HEK293 (cell line): ENCODE data around the gene HERC5.

Experiments
- GLIS2 ChIP-seq: fragments of 450-650 bp; formaldehyde crosslinking; IDR thresholded peaks from 2 replicates; pipeline ENCODE4 v1.5.1; 2016; ENCODE audit warnings: missing biosample characterization, missing genetic modification characterization
- HOXD13 ChIP-seq: sonication (generic); formaldehyde crosslinking; IDR thresholded peaks from 2 replicates; pipeline ENCODE4 v1.8.0; 2022; ENCODE audit warnings: missing genetic modification reagents, borderline replicate concordance
- KLF10 ChIP-seq: fragments of 450-650 bp; IDR thresholded peaks from 2 replicates; pipeline ENCODE4 v1.5.1; 2018; ENCODE audit warnings: missing biosample characterization, mild to moderate bottlenecking, missing genetic modification characterization
- KLF16 ChIP-seq: fragments of 450-650 bp; formaldehyde crosslinking; IDR thresholded peaks from 2 replicates; pipeline ENCODE4 v1.5.1; 2017; ENCODE audit warnings: missing biosample characterization, missing genetic modification characterization
- SALL2 ChIP-seq: fragments of 450-650 bp; formaldehyde crosslinking; IDR thresholded peaks from 2 replicates; pipeline ENCODE4 v1.5.0; 2017; ENCODE audit warnings: missing biosample characterization, mild to moderate bottlenecking, missing genetic modification characterization, borderline replicate concordance
- SP2 ChIP-seq: fragments of 450-650 bp; formaldehyde crosslinking; IDR thresholded peaks from 2 replicates; pipeline ENCODE4 v1.5.1; 2016; ENCODE audit warnings: missing biosample characterization, missing genetic modification characterization
- TRIM28 ChIP-seq: IDR thresholded peaks from 2 replicates; pipeline ENCODE4 v1.6.1; 2011; ENCODE audit warnings: low read length, control low read depth, borderline replicate concordance
- ZBTB1 ChIP-seq: fragments of 450-650 bp; formaldehyde crosslinking; IDR thresholded peaks from 2 replicates; pipeline ENCODE4 v1.5.1; 2016; ENCODE audit warnings: missing biosample characterization, missing genetic modification characterization
- ZBTB7A ChIP-seq: fragments of 450-650 bp; formaldehyde crosslinking; IDR thresholded peaks from 2 replicates; pipeline ENCODE4 v1.5.1; 2016; ENCODE audit warnings: low read depth, missing biosample characterization, missing genetic modification characterization
- ZFHX2 ChIP-seq: fragments of 450-650 bp; formaldehyde crosslinking; conservative IDR thresholded peaks from 2 replicates; pipeline ENCODE4 v1.5.1; 2016; ENCODE audit warnings: missing biosample characterization, missing genetic modification characterization
- ZFP37 ChIP-seq: fragments of 450-650 bp; formaldehyde crosslinking; IDR thresholded peaks from 2 replicates; pipeline ENCODE4 v1.5.1; 2016; ENCODE audit warnings: missing biosample characterization, missing genetic modification characterization
- ZNF132 ChIP-seq: fragments of 450-650 bp; formaldehyde crosslinking; IDR thresholded peaks from 2 replicates; pipeline ENCODE4 v1.5.1; 2017; ENCODE audit warnings: missing biosample characterization, missing genetic modification characterization, borderline replicate concordance
- ZNF140 ChIP-seq: fragments of 450-650 bp; formaldehyde crosslinking; IDR thresholded peaks from 2 replicates; pipeline ENCODE4 v1.5.1; 2016; ENCODE audit warnings: missing biosample characterization, missing genetic modification characterization
- ZNF221 ChIP-seq: fragments of 450-650 bp; formaldehyde crosslinking; IDR thresholded peaks from 2 replicates; pipeline ENCODE4 v1.5.1; 2017; ENCODE audit warnings: missing biosample characterization, missing genetic modification characterization, borderline replicate concordance
- ZNF433 ChIP-seq: fragments of 450-650 bp; formaldehyde crosslinking; IDR thresholded peaks from 2 replicates; pipeline ENCODE4 v1.5.1; 2016; ENCODE audit warnings: missing biosample characterization, missing genetic modification characterization, low read depth
- ZNF48 ChIP-seq: fragments of 450-650 bp; formaldehyde crosslinking; IDR thresholded peaks from 2 replicates; pipeline ENCODE4 v1.5.1; 2016; ENCODE audit warnings: missing biosample characterization, missing genetic modification characterization
- ZNF514 ChIP-seq: fragments of 450-650 bp; formaldehyde crosslinking; IDR thresholded peaks from 2 replicates; pipeline ENCODE4 v1.5.1; 2016; ENCODE audit warnings: missing biosample characterization, missing genetic modification characterization
- ZNF521 ChIP-seq: fragments of 450-650 bp; formaldehyde crosslinking; IDR thresholded peaks from 2 replicates; pipeline ENCODE4 v1.5.1; 2017; ENCODE audit warnings: missing biosample characterization, mild to moderate bottlenecking, missing genetic modification characterization
- ZNF596 ChIP-seq: fragments of 450-650 bp; IDR thresholded peaks from 2 replicates; pipeline ENCODE4 v1.5.0; 2018; ENCODE audit warnings: missing biosample characterization, mild to moderate bottlenecking, missing genetic modification characterization, moderate library complexity
- ZNF629 ChIP-seq: fragments of 450-650 bp; formaldehyde crosslinking; IDR thresholded peaks from 2 replicates; pipeline ENCODE4 v1.5.1; 2017; ENCODE audit warnings: missing biosample characterization, missing genetic modification characterization
- ZNF776 ChIP-seq: fragments of 450-650 bp; formaldehyde crosslinking; IDR thresholded peaks from 2 replicates; pipeline ENCODE4 v1.5.0; 2017; ENCODE audit warnings: missing biosample characterization, missing genetic modification characterization, borderline replicate concordance
- ZXDB ChIP-seq: fragments of 450-650 bp; formaldehyde crosslinking; IDR thresholded peaks from 2 replicates; pipeline ENCODE4 v1.5.1; 2016; ENCODE audit warnings: missing biosample characterization, missing genetic modification characterization
- TF ChIP-seq, protein P1 (sequence below): fragments of 450-650 bp; formaldehyde crosslinking; IDR thresholded peaks from 2 replicates; pipeline ENCODE4 v1.5.1; 2017; ENCODE audit warnings: missing biosample characterization, missing genetic modification characterization
- TF ChIP-seq, protein P2 (sequence below): fragments of 450-650 bp; formaldehyde crosslinking; IDR thresholded peaks from 2 replicates; pipeline ENCODE4 v1.5.1; 2016; ENCODE audit warnings: missing biosample characterization, missing genetic modification characterization
- TF ChIP-seq, protein P3 (sequence below): fragments of 450-650 bp; formaldehyde crosslinking; conservative IDR thresholded peaks from 2 replicates; pipeline ENCODE4 v1.5.1; 2016; ENCODE audit warnings: low read depth, missing biosample characterization, missing genetic modification characterization
- TF ChIP-seq, protein P4 (sequence below): fragments of 450-650 bp; formaldehyde crosslinking; IDR thresholded peaks from 2 replicates; pipeline ENCODE4 v1.5.1; 2016; ENCODE audit warnings: missing biosample characterization, missing genetic modification characterization
- TF ChIP-seq, protein P5 (sequence below): fragments of 450-650 bp; formaldehyde crosslinking; IDR thresholded peaks from 2 replicates; pipeline ENCODE4 v1.5.1; 2016; ENCODE audit warnings: missing biosample characterization, missing genetic modification characterization
- TF ChIP-seq, protein P6 (sequence below): fragments of 450-650 bp; formaldehyde crosslinking; IDR thresholded peaks from 2 replicates; pipeline ENCODE4; 2016; ENCODE audit warnings: missing biosample characterization, missing genetic modification characterization

HERC5 gene

DNA sequence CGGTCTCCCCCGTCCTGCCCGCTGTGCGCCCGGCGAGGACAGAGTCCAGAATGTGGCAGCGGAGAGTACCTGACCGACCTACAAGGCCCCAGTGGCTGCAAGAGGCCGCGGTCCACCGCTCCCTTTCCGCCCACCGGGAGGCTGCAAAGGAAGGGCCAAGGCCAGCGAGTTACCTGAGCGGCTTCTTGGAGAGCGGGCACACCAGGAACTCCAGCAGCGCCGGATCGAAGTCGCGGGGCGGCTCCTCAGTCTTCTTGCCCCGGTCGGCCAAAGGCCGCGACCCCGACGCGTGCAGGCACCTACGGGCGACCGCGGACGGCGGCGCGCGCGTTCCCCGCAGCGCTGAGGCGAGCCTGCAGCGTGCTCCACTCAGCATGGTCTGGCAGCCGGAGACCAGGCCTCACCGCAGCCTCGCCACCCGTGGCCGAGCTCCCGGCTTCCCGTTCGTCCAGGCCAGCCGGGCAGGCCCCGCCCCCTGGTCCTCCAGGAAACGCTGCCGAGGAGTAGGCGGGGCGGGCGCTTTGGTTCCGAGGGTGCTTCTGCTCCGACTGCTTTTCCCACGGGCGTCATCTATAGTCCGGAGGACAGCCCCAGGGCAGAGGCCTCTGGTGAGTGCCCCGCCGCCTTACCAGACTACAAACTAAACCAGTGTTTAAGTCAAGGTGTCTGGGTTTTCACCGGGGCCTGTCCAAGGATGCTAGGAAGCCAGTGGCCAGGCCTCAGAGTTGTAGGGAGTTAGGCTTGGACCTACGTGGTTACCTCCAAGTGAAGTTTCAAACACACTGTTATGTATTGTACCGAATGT, 66.6 kb downstream of the HERC5 start, which contains the start of gene PYURF (continued):
- TF ChIP-seq GLIS2 (tag by site-specific recombination) (peak; percentile 55), ZNF521 (no peak), ZNF433 (no peak), SALL2 (no peak), HOXD13 (CRISPR knock-in tag) (0 out of 2 replicates have a peak, but pooled peaks have one; percentile 27), SP2 (tag by site-specific recombination) (peak; percentile 65), KLF16 (peak; percentile 69; the same call in 1 of the 2 replicates), ZBTB1 (tag by site-specific recombination) (no peak), ZXDB (peak; percentile 59), ZFHX2 (tag by site-specific recombination) (no peak), TRIM28 (peak; percentile 80), ZFP37 (tag by site-specific recombination) (0 out of 2 replicates have a peak, but pooled peaks have one; percentile 58), ZNF629 (0 out of 2 replicates have a peak, but pooled peaks have one; percentile 26), KLF10 (tag by site-specific recombination) (peak; percentile 56; the same call in 1 of the 2 replicates), ZBTB7A (tag by site-specific recombination) (no peak), ZNF596 (no peak), ZNF140 (tag by site-specific recombination) (no peak), ZNF776 (tag by site-specific recombination) (no peak), ZNF221 (tag by site-specific recombination) (no peak), ZNF132 (tag by site-specific recombination) (no peak), ZNF514 (tag by site-specific recombination) (no peak), ZNF48 (tag by site-specific recombination) (no peak)
- TF ChIP-seq, protein P1, sequence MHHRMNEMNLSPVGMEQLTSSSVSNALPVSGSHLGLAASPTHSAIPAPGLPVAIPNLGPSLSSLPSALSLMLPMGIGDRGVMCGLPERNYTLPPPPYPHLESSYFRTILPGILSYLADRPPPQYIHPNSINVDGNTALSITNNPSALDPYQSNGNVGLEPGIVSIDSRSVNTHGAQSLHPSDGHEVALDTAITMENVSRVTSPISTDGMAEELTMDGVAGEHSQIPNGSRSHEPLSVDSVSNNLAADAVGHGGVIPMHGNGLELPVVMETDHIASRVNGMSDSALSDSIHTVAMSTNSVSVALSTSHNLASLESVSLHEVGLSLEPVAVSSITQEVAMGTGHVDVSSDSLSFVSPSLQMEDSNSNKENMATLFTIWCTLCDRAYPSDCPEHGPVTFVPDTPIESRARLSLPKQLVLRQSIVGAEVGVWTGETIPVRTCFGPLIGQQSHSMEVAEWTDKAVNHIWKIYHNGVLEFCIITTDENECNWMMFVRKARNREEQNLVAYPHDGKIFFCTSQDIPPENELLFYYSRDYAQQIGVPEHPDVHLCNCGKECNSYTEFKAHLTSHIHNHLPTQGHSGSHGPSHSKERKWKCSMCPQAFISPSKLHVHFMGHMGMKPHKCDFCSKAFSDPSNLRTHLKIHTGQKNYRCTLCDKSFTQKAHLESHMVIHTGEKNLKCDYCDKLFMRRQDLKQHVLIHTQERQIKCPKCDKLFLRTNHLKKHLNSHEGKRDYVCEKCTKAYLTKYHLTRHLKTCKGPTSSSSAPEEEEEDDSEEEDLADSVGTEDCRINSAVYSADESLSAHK (tag by site-specific recombination), result no peak
- TF ChIP-seq, protein P2, sequence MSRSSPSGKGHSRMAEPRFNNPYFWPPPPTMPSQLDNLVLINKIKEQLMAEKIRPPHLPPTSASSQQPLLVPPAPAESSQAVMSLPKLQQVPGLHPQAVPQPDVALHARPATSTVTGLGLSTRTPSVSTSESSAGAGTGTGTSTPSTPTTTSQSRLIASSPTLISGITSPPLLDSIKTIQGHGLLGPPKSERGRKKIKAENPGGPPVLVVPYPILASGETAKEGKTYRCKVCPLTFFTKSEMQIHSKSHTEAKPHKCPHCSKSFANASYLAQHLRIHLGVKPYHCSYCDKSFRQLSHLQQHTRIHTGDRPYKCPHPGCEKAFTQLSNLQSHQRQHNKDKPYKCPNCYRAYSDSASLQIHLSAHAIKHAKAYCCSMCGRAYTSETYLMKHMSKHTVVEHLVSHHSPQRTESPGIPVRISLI (tag by site-specific recombination), result no peak
- TF ChIP-seq, protein P3, sequence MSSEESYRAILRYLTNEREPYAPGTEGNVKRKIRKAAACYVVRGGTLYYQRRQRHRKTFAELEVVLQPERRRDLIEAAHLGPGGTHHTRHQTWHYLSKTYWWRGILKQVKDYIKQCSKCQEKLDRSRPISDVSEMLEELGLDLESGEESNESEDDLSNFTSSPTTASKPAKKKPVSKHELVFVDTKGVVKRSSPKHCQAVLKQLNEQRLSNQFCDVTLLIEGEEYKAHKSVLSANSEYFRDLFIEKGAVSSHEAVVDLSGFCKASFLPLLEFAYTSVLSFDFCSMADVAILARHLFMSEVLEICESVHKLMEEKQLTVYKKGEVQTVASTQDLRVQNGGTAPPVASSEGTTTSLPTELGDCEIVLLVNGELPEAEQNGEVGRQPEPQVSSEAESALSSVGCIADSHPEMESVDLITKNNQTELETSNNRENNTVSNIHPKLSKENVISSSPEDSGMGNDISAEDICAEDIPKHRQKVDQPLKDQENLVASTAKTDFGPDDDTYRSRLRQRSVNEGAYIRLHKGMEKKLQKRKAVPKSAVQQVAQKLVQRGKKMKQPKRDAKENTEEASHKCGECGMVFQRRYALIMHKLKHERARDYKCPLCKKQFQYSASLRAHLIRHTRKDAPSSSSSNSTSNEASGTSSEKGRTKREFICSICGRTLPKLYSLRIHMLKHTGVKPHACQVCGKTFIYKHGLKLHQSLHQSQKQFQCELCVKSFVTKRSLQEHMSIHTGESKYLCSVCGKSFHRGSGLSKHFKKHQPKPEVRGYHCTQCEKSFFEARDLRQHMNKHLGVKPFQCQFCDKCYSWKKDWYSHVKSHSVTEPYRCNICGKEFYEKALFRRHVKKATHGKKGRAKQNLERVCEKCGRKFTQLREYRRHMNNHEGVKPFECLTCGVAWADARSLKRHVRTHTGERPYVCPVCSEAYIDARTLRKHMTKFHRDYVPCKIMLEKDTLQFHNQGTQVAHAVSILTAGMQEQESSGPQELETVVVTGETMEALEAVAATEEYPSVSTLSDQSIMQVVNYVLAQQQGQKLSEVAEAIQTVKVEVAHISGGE (tag by site-specific recombination), result peak; percentile 97
- TF ChIP-seq, protein P4, sequence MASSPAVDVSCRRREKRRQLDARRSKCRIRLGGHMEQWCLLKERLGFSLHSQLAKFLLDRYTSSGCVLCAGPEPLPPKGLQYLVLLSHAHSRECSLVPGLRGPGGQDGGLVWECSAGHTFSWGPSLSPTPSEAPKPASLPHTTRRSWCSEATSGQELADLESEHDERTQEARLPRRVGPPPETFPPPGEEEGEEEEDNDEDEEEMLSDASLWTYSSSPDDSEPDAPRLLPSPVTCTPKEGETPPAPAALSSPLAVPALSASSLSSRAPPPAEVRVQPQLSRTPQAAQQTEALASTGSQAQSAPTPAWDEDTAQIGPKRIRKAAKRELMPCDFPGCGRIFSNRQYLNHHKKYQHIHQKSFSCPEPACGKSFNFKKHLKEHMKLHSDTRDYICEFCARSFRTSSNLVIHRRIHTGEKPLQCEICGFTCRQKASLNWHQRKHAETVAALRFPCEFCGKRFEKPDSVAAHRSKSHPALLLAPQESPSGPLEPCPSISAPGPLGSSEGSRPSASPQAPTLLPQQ (tag by site-specific recombination), result peak; percentile 61; the same call in 1 of the 2 replicates
- TF ChIP-seq, protein P5, sequence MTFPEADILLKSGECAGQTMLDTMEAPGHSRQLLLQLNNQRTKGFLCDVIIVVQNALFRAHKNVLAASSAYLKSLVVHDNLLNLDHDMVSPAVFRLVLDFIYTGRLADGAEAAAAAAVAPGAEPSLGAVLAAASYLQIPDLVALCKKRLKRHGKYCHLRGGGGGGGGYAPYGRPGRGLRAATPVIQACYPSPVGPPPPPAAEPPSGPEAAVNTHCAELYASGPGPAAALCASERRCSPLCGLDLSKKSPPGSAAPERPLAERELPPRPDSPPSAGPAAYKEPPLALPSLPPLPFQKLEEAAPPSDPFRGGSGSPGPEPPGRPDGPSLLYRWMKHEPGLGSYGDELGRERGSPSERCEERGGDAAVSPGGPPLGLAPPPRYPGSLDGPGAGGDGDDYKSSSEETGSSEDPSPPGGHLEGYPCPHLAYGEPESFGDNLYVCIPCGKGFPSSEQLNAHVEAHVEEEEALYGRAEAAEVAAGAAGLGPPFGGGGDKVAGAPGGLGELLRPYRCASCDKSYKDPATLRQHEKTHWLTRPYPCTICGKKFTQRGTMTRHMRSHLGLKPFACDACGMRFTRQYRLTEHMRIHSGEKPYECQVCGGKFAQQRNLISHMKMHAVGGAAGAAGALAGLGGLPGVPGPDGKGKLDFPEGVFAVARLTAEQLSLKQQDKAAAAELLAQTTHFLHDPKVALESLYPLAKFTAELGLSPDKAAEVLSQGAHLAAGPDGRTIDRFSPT (tag by site-specific recombination), result peak; percentile 47; the same call in 1 of the 2 replicates
- TF ChIP-seq, protein P6, sequence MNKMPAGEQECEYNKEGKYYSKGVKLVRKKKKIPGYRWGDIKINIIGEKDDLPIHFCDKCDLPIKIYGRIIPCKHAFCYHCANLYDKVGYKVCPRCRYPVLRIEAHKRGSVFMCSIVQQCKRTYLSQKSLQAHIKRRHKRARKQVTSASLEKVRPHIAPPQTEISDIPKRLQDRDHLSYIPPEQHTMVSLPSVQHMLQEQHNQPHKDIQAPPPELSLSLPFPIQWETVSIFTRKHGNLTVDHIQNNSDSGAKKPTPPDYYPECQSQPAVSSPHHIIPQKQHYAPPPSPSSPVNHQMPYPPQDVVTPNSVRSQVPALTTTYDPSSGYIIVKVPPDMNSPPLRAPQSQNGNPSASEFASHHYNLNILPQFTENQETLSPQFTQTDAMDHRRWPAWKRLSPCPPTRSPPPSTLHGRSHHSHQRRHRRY (tag by site-specific recombination), result no peak
